ENCODE data around the gene CACNA1S.

The CACNA1S gene

DNA sequence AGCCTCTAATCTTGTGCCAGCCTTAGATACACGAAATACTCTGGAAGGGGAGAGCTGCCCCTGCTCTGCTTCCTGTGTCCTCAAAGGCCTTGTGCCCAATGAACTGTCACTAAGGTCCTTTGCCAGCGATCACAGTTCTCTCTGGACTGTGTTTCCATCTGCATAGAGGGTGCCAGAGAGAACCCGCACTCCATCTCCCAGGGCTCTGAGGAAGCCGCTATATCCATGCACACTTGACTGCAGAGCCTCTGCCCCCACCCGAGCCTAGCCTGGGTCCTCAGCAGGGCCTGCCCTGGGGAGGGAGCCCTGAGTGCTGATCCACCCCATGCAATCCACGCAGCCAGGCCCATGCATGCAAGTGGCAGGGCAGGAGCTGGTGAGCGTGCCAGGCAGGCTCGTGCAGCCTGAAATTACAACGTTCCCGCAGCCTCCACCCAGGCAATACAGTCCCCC is 58.1 kb downstream of the CACNA1S start:
- H3K27me3 ChIP-seq (replicated peaks; ENCODE audit: control insufficient read depth, insufficient read depth, low read length, poor library complexity, severe bottlenecking): no peaks in the 10 kb centered on the region
- no peak overlapping the region for H3K27ac ChIP-seq (ENCODE audit: insufficient read depth, low read length, poor library complexity, severe bottlenecking)
- DNase-seq: no peak
- no peaks in the 10 kb centered on the region for H3K9me3 ChIP-seq (ENCODE audit: control insufficient read depth, low read length)
- no peaks in the 10 kb centered on the region for H3K36me3 ChIP-seq (ENCODE audit: control insufficient read depth, insufficient read depth, low read length)
- H3K4me1 ChIP-seq (ENCODE audit: control insufficient read depth, insufficient read depth, low read length, poor library complexity, severe bottlenecking): no peaks in the 10 kb centered on the region
- no peak overlapping the region for H3K4me3 ChIP-seq (ENCODE audit: insufficient read depth, low read depth, low read length, poor library complexity, severe bottlenecking)

DNA sequence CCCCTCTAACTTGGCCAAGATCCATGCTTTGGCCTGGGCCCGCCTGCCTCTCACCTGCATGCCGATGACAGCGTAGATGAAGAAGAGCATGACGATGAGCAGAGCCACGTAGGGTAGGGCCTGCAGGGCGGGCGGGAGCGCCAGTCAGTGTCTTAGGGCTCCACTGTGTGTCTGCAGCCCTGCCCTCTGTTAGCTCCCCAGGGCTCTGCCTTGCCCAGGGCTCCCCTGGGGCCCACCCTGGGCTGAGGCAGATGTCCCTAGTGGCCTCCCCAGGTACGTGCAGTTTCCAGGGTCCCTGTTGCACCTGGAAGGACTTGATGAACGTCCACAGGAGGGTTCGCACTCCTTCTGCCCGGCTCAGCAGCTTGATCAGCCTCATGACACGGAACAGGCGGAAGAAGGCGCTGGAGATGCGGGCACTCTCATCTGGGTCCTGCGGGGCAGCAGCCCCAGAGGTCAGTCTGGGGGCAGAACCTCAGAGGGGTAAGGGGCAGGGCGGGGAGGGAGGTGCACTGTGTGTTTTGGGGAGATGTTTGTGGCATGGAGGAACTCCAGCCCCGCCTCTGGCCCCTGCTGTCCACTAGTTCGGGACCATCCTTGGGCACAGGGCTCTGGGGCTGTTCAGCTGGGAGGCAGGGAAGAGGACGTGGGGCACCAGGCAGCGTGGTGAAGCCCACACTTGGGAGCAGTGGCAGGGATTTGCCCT is 58.9 kb downstream of the CACNA1S start:
- no peaks in the 10 kb centered on the region for H3K9me3 ChIP-seq (ENCODE audit: control insufficient read depth, low read length)
- no peaks in the 10 kb centered on the region for H3K4me1 ChIP-seq (ENCODE audit: control insufficient read depth, insufficient read depth, low read length, poor library complexity, severe bottlenecking)
- no peak overlapping the region for H3K4me3 ChIP-seq (ENCODE audit: insufficient read depth, low read depth, low read length, poor library complexity, severe bottlenecking)
- H3K27me3 ChIP-seq (replicated peaks; ENCODE audit: control insufficient read depth, insufficient read depth, low read length, poor library complexity, severe bottlenecking): no peaks in the 10 kb centered on the region
- DNase-seq: no peak
- no peaks in the 10 kb centered on the region for H3K36me3 ChIP-seq (ENCODE audit: control insufficient read depth, insufficient read depth, low read length)
- H3K27ac ChIP-seq (ENCODE audit: insufficient read depth, low read length, poor library complexity, severe bottlenecking): no peak overlapping the region

DNA sequence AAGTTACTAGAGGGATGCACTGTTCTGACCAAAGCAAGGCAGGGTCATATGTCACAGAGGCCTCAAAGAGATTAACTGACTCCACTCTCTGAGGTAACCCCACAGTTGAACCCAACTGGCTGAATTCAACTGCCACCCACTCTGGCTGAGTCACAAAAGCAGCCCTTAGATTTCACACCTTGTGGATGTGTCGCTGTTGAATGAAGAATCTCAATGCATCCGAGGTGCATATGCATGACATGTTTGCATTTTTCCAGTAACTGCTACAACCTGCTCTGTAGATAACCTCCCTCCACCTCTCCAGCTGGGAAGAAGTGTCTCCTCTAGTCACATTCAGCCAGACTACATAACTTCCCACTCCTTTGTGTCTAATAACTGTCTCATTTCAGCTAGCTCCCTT is 60.8 kb downstream of the CACNA1S start:
- Histone ChIP-seq H3K9me3 (ENCODE audit: control insufficient read depth, low read length) (no peaks in the 10 kb centered on the region), H3K27me3 (replicated peaks; ENCODE audit: control insufficient read depth, insufficient read depth, low read length, poor library complexity, severe bottlenecking) (no peaks in the 10 kb centered on the region), H3K36me3 (ENCODE audit: control insufficient read depth, insufficient read depth, low read length) (no peaks in the 10 kb centered on the region), H3K4me3 (ENCODE audit: insufficient read depth, low read depth, low read length, poor library complexity, severe bottlenecking) (no peak overlapping the region), H3K27ac (ENCODE audit: insufficient read depth, low read length, poor library complexity, severe bottlenecking) (no peak overlapping the region), H3K4me1 (ENCODE audit: control insufficient read depth, insufficient read depth, low read length, poor library complexity, severe bottlenecking) (no peaks in the 10 kb centered on the region)
- DNase-seq: no peak

DNA sequence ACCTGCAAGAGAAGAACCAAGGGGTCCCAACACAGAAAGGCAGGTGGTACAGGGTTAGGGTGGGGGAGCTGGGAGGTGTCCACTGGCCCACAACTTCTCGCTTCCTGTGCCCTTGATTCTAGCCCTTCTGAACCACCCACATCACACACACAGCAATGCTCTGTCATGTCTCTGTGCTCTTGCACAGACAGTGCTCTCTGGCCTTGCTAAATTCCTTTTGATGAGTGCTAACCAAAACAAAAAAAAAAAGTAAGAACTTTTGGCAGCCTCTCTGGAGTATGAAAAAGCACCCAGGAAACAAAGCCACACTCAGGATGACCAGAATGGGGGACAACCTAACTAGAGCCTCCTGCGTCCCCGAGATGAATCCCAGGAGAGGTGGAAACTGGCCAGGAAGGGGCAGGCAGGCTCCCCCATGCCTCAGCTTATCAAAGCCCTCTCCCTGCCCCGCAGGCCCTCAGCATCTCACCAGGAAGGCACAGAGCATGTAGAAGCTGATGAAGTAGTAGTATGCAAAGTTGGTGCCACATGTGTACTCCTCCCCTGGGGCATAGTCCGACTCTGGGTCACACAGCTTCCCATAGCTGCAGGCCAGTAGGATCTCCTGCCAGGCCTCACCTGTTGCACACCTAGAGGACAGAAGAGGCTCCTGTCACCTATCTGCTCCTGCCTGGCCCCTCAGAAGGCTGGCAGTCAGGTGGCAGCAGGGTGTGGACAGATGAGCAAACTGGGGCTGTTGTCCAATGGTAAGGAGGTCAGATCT is 61.5 kb downstream of the CACNA1S start:
- no peaks in the 10 kb centered on the region for H3K36me3 ChIP-seq (ENCODE audit: control insufficient read depth, insufficient read depth, low read length)
- no peaks in the 10 kb centered on the region for H3K4me1 ChIP-seq (ENCODE audit: control insufficient read depth, insufficient read depth, low read length, poor library complexity, severe bottlenecking)
- no peak overlapping the region for H3K4me3 ChIP-seq (ENCODE audit: insufficient read depth, low read depth, low read length, poor library complexity, severe bottlenecking)
- no peaks in the 10 kb centered on the region for H3K27me3 ChIP-seq (replicated peaks; ENCODE audit: control insufficient read depth, insufficient read depth, low read length, poor library complexity, severe bottlenecking)
- H3K9me3 ChIP-seq (ENCODE audit: control insufficient read depth, low read length): no peaks in the 10 kb centered on the region
- DNase-seq: no peak
- H3K27ac ChIP-seq (ENCODE audit: insufficient read depth, low read length, poor library complexity, severe bottlenecking): no peak overlapping the region

DNA sequence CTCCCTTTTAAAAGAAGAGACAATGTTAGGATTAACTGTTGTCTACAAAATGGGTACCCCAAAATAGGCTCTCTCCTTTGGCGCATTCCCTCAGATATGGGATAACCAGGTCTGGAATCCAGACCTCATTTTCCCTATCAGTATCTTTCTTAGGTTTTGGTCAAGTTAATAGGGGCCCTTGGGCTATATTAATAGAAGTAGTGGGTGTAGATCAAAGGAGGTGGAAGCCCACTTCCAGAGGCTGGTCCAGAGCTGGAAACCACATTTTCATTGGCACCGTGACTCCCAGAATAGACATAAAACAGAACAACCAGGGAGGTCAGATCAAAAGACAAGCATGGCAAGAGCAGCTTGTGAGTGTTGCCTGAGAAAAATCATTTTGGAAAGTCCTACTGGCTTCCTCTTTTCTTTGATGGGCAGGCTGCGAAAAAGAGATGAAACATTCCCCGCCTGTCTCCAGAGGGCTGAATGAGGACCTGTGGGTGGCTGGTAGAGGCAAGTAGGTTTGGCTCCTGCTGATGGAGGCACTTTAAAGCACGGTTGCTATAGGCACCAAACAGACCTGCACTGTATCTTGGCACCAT is 62.9 kb downstream of the CACNA1S start:
- H3K9me3 ChIP-seq (ENCODE audit: control insufficient read depth, low read length): no peaks in the 10 kb centered on the region
- DNase-seq: no peak
- H3K36me3 ChIP-seq (ENCODE audit: control insufficient read depth, insufficient read depth, low read length): no peaks in the 10 kb centered on the region
- H3K27ac ChIP-seq (ENCODE audit: insufficient read depth, low read length, poor library complexity, severe bottlenecking): no peak overlapping the region
- no peak overlapping the region for H3K4me3 ChIP-seq (ENCODE audit: insufficient read depth, low read depth, low read length, poor library complexity, severe bottlenecking)
- H3K4me1 ChIP-seq (ENCODE audit: control insufficient read depth, insufficient read depth, low read length, poor library complexity, severe bottlenecking): no peaks in the 10 kb centered on the region
- H3K27me3 ChIP-seq (replicated peaks; ENCODE audit: control insufficient read depth, insufficient read depth, low read length, poor library complexity, severe bottlenecking): no peaks in the 10 kb centered on the region

DNA sequence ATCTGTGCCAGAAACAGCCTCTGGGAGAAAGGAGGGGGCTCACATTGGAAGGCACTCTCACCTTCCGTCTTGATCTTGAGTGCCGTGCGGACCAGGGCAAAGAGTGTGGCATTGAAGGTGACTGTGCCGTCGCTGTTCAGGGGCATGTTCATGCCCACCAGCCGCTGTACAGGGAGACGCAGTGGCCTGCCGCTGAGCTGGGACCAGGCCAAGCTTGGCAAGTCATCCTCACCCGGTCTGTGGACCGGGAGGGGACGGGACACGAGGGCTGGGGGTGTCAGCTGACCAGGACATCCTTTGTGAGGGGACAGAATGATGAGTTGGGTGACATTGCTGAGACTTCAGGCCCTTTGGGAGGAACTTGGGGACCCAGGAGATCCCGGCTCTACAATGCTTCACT is 63.7 kb downstream of the CACNA1S start:
- Histone ChIP-seq H3K4me3 (ENCODE audit: insufficient read depth, low read depth, low read length, poor library complexity, severe bottlenecking) (no peak overlapping the region), H3K36me3 (ENCODE audit: control insufficient read depth, insufficient read depth, low read length) (no peaks in the 10 kb centered on the region), H3K27ac (ENCODE audit: insufficient read depth, low read length, poor library complexity, severe bottlenecking) (no peak overlapping the region), H3K27me3 (replicated peaks; ENCODE audit: control insufficient read depth, insufficient read depth, low read length, poor library complexity, severe bottlenecking) (no peaks in the 10 kb centered on the region), H3K9me3 (ENCODE audit: control insufficient read depth, low read length) (no peaks in the 10 kb centered on the region), H3K4me1 (ENCODE audit: control insufficient read depth, insufficient read depth, low read length, poor library complexity, severe bottlenecking) (no peaks in the 10 kb centered on the region)
- no peak for DNase-seq

DNA sequence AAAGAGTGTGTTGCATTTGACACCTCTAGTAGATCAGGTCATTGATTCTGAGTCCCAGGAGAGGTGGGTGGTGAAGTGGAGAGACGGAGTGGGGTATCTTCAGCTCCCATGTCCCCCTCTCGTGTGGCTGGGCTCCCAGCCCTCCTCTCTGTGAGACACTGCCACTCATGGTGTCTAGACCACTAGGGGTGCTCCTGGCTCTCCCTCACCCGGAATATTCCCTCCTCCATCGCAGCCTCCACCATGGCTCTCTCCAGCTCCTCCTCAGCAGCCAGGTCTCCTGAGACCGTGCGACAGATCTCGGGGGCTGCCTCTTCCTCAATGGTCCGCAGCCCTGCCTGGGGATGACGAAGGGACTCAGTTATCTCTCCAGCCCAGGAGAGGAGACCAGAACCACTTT is 68.1 kb downstream of the CACNA1S start:
- Histone ChIP-seq H3K36me3 (ENCODE audit: control insufficient read depth, insufficient read depth, low read length) (no peaks in the 10 kb centered on the region), H3K27ac (ENCODE audit: insufficient read depth, low read length, poor library complexity, severe bottlenecking) (no peak overlapping the region), H3K9me3 (ENCODE audit: control insufficient read depth, low read length) (no peaks in the 10 kb centered on the region), H3K4me3 (ENCODE audit: insufficient read depth, low read depth, low read length, poor library complexity, severe bottlenecking) (no peak overlapping the region), H3K27me3 (replicated peaks; ENCODE audit: control insufficient read depth, insufficient read depth, low read length, poor library complexity, severe bottlenecking) (no peaks in the 10 kb centered on the region), H3K4me1 (ENCODE audit: control insufficient read depth, insufficient read depth, low read length, poor library complexity, severe bottlenecking) (no peaks in the 10 kb centered on the region)
- DNase-seq: no peak

DNA sequence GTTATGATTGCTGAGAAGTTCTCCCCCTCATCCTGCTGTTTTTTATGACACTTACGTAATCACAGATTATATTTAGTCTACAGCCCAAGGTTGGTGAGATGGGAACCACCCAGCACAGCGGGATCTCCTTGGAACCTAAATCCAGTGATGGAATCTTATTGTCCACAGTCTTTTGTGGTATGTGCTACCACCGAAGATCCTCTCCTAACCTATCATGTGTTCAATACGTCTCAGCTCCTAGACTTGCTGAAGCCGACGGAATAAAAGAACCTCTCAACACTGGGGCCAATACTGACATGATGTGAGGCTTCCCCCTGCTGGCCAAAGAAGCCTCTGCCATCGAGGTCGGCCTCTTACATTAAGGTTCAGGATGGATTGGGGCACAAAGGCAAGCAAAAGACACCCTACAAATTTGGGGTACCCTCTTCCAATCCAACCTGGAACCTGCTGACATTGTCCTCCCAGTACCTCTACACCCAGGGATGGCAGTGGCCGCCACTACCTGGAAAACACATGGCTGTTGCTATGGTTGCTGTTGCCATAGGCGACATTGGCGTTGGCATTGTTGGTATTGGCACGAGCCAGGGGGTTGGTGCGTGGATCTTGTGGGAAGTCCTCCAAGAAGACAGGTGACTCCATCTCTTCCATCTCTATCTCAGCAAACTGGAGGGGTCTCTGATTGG is 69.3 kb downstream of the CACNA1S start:
- peak; percentile 34 to 57 (median 41) for DNase-seq

DNA sequence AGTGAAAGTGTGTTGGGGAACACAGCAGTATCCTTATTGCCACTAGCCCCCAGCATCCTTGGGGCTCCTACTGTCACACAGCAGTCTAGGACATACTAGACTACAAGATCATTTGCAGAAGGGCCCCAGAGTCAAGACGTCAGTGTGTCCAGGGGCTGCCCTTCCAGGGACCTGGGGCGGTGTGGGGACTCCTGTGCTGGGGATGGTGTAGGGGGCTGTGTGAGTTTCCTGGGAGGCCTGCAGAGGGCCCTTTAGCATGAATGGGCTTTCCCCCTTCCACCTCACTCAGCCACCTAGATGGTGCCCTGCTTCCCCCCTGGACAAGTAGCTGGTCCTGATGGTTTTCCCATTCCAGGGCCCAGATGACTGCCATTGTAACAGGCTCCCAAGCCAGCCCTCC is 71.2 kb downstream of the CACNA1S start:
- Histone ChIP-seq H3K36me3 (ENCODE audit: control insufficient read depth, insufficient read depth, low read length) (no peaks in the 10 kb centered on the region), H3K27me3 (replicated peaks; ENCODE audit: control insufficient read depth, insufficient read depth, low read length, poor library complexity, severe bottlenecking) (no peaks in the 10 kb centered on the region), H3K4me1 (ENCODE audit: control insufficient read depth, insufficient read depth, low read length, poor library complexity, severe bottlenecking) (no peaks in the 10 kb centered on the region), H3K9me3 (ENCODE audit: control insufficient read depth, low read length) (no peaks in the 10 kb centered on the region), H3K27ac (ENCODE audit: insufficient read depth, low read length, poor library complexity, severe bottlenecking) (no peak overlapping the region), H3K4me3 (ENCODE audit: insufficient read depth, low read depth, low read length, poor library complexity, severe bottlenecking) (no peak overlapping the region)
- no peak for DNase-seq

More for the DNA sequence above, 69.3 kb downstream of the CACNA1S start:
- no peaks in the 10 kb centered on the region for H3K9me3 ChIP-seq (ENCODE audit: control insufficient read depth, low read length)
- no peaks in the 10 kb centered on the region for H3K4me1 ChIP-seq (ENCODE audit: control insufficient read depth, insufficient read depth, low read length, poor library complexity, severe bottlenecking)
- no peaks in the 10 kb centered on the region for H3K36me3 ChIP-seq (ENCODE audit: control insufficient read depth, insufficient read depth, low read length)
- no peaks in the 10 kb centered on the region for H3K27me3 ChIP-seq (replicated peaks; ENCODE audit: control insufficient read depth, insufficient read depth, low read length, poor library complexity, severe bottlenecking)
- no peak overlapping the region for H3K4me3 ChIP-seq (ENCODE audit: insufficient read depth, low read depth, low read length, poor library complexity, severe bottlenecking)
- H3K27ac ChIP-seq (ENCODE audit: insufficient read depth, low read length, poor library complexity, severe bottlenecking): no peak overlapping the region
